Parathyroid adenoma (tissue), 2 donors: ENCODE data around the gene ANKS1A.

Experiments used
- H2AFZ ChIP-seq: fragments of 300-600 bp; sonication (generic); one replicate; pipeline ENCODE4 v1.7.0; 2017; ENCODE audit warnings: antibody characterized with exemption, mild to moderate bottlenecking
- H3K27ac ChIP-seq: fragments of 300-600 bp; sonication (generic); one replicate; pipeline ENCODE4 v1.7.0; 2017
- H3K27me3 ChIP-seq: fragments of 300-600 bp; sonication (generic); one replicate; pipeline ENCODE4 v1.7.0; 2017; ENCODE audit warnings: low read length; ENCODE audit not compliant: control insufficient read depth, insufficient read depth
- H3K36me3 ChIP-seq: fragments of 300-600 bp; sonication (generic); one replicate; pipeline ENCODE4 v1.7.0; 2017; ENCODE audit warnings: low read length; ENCODE audit not compliant: control insufficient read depth, insufficient read depth
- H3K4me1 ChIP-seq: fragments of 300-600 bp; sonication (generic); one replicate; pipeline ENCODE4 v1.7.0; 2017; ENCODE audit warnings: control low read depth
- H3K4me2 ChIP-seq: fragments of 300-600 bp; sonication (generic); one replicate; pipeline ENCODE4 v1.7.0; 2017; ENCODE audit warnings: low read length
- H3K4me3 ChIP-seq: fragments of 300-600 bp; sonication (generic); one replicate; pipeline ENCODE4 v1.7.0; 2017; ENCODE audit warnings: low read depth, low read length
- H3K79me2 ChIP-seq: fragments of 300-600 bp; sonication (generic); one replicate; pipeline ENCODE4 v1.7.0; 2017; ENCODE audit warnings: control low read depth
- H3K9ac ChIP-seq: fragments of 300-600 bp; sonication (generic); one replicate; pipeline ENCODE4 v1.7.0; 2017; ENCODE audit warnings: mild to moderate bottlenecking
- H3K9me3 ChIP-seq: fragments of 300-600 bp; sonication (generic); one replicate; pipeline ENCODE4 v1.7.0; 2017; ENCODE audit warnings: low read length; ENCODE audit not compliant: control insufficient read depth
- CTCF ChIP-seq: fragments of 300-600 bp; sonication (generic); IDR thresholded peaks from one replicate; pipeline ENCODE4 v1.7.0; 2017; ENCODE audit warnings: antibody characterized with exemption, mild to moderate bottlenecking
- donor health status: primary hyperparathyroidism.

ANKS1A gene

GRCh38 chr6:35014786-35015185, 125.7 kb downstream of the ANKS1A start:
- no peak overlapping the region for H3K9ac ChIP-seq
- H3K36me3 ChIP-seq: no peaks in the 10 kb centered on the region
- no peak overlapping the region for H3K27ac ChIP-seq
- no peaks in the 10 kb centered on the region for H3K4me1 ChIP-seq
- no peaks in the 10 kb centered on the region for H3K9me3 ChIP-seq
- no peak overlapping the region for H2AFZ ChIP-seq
- H3K4me2 ChIP-seq: no peak overlapping the region
- no peak for TF ChIP-seq CTCF
- H3K27me3 ChIP-seq: no peaks in the 10 kb centered on the region
- no peaks in the 10 kb centered on the region for H3K79me2 ChIP-seq
- H3K4me3 ChIP-seq: no peak overlapping the region

- no peak overlapping the region for H3K4me2 ChIP-seq
- H3K9ac ChIP-seq: no peak overlapping the region
- no peak overlapping the region for H2AFZ ChIP-seq
- no peaks in the 10 kb centered on the region for H3K79me2 ChIP-seq
- no peaks in the 10 kb centered on the region for H3K36me3 ChIP-seq
- H3K4me1 ChIP-seq: no peaks in the 10 kb centered on the region
- no peaks in the 10 kb centered on the region for H3K27me3 ChIP-seq
- H3K27ac ChIP-seq: no peak overlapping the region
- TF ChIP-seq CTCF: no peak
- no peaks in the 10 kb centered on the region for H3K9me3 ChIP-seq
- no peak overlapping the region for H3K4me3 ChIP-seq
Observed at GRCh38 chr6:35015476-35015875, 126.4 kb downstream of the ANKS1A start.

- Histone ChIP-seq H3K4me1 (no peaks in the 10 kb centered on the region), H3K4me3 (no peak overlapping the region), H3K9ac (no peak overlapping the region), H3K27me3 (no peaks in the 10 kb centered on the region), H3K79me2 (no peaks in the 10 kb centered on the region), H3K36me3 (no peaks in the 10 kb centered on the region), H3K4me2 (no peak overlapping the region), H3K27ac (no peak overlapping the region), H3K9me3 (no peaks in the 10 kb centered on the region), H2AFZ (no peak overlapping the region)
- no peak for TF ChIP-seq CTCF
Observed at GRCh38 chr6:35015996-35016395, 126.9 kb downstream of the ANKS1A start.

GRCh38 chr6:35016502-35017321, 127.7 kb downstream of the ANKS1A start:
- Histone ChIP-seq H3K4me3 (no peak overlapping the region), H3K36me3 (no peaks in the 10 kb centered on the region), H3K79me2 (no peaks in the 10 kb centered on the region), H3K9me3 (no peaks in the 10 kb centered on the region), H3K4me2 (no peak overlapping the region), H3K27ac (no peak overlapping the region), H3K4me1 (no peaks in the 10 kb centered on the region), H3K27me3 (no peaks in the 10 kb centered on the region), H3K9ac (no peak overlapping the region), H2AFZ (no peak overlapping the region)
- no peak for TF ChIP-seq CTCF
